ENCODE results near the gene IL36A. TPM values are rescaled to one million over a fixed set of nuclear protein-coding genes. Genes with fewer than 3 reads are reported as not detected.

IL36A gene
- total RNA-seq, 6 donors from 2014 or later: not detected

GRCh38 chr2:113010088-113010487 lies 4.8 kb downstream of the IL36A start:
- H3K9me3 ChIP-seq: no peaks in the 10 kb centered on the region

GRCh38 chr2:113011108-113011507 lies 5.8 kb downstream of the IL36A start:
- Histone ChIP-seq H3K9me3 (no peaks in the 10 kb centered on the region), H3K4me3 (no peak overlapping the region), H3K27ac (no peak overlapping the region), H3K27me3 (no peaks in the 10 kb centered on the region), H3K36me3 (no peaks in the 10 kb centered on the region), H3K4me1 (no peaks in the 10 kb centered on the region)
- no peak for TF ChIP-seq POLR2AphosphoS5 (IDR thresholded peaks at IDR 0.05)
- no peak for TF ChIP-seq POLR2A (IDR thresholded peaks at IDR 0.05)
- no peak for TF ChIP-seq EP300 (IDR thresholded peaks at IDR 0.05)
- TF ChIP-seq CTCF (IDR thresholded peaks at IDR 0.05): no peak
- WGBS, 2 donors: 97 to 100% methylated on average over 1 of the region's 1 CpG
- ATAC-seq (ENCODE audit: low FRiP score in 2 of 2) (no peak), DNase-seq (no peak)

More at GRCh38 chr2:113010088-113010487, 4.8 kb downstream of the IL36A start:
- H3K4me3 ChIP-seq: no peak overlapping the region
- no peak overlapping the region for H3K27ac ChIP-seq
- H3K36me3 ChIP-seq: no peaks in the 10 kb centered on the region
- no peak for TF ChIP-seq POLR2A (IDR thresholded peaks at IDR 0.05)
- TF ChIP-seq EP300 (IDR thresholded peaks at IDR 0.05): no peak
- no peak for TF ChIP-seq POLR2AphosphoS5 (IDR thresholded peaks at IDR 0.05)
- no peak for TF ChIP-seq CTCF (IDR thresholded peaks at IDR 0.05)
- no peaks in the 10 kb centered on the region for H3K27me3 ChIP-seq
- no peak for DNase-seq
- WGBS, 2 donors: 38 to 56% methylated on average over 2 of the region's 2 CpGs
- no peak for ATAC-seq (ENCODE audit: low FRiP score in 2 of 2)
- no peaks in the 10 kb centered on the region for H3K4me1 ChIP-seq

GRCh38 chr2:113012436-113013335 lies 7.4 kb downstream of the IL36A start:
- TF ChIP-seq POLR2A (IDR thresholded peaks at IDR 0.05): no peak
- no peak for DNase-seq

GRCh38 chr2:113013336-113013661 lies 8.0 kb downstream of the IL36A start:
- TF ChIP-seq CTCF (IDR thresholded peaks at IDR 0.05) (no peak), EP300 (IDR thresholded peaks at IDR 0.05) (no peak), POLR2AphosphoS5 (IDR thresholded peaks at IDR 0.05) (no peak), POLR2A (IDR thresholded peaks at IDR 0.05) (no peak)
- DNase-seq: no peak
- Histone ChIP-seq H3K36me3 (no peaks in the 10 kb centered on the region), H3K4me3 (no peak overlapping the region), H3K27me3 (no peaks in the 10 kb centered on the region), H3K27ac (no peak overlapping the region), H3K4me1 (no peaks in the 10 kb centered on the region), H3K9me3 (no peaks in the 10 kb centered on the region)
- no peak for ATAC-seq (ENCODE audit: low FRiP score in 2 of 2)
- WGBS, 2 donors: 87 to 89% methylated on average over 3 of the region's 3 CpGs

More at GRCh38 chr2:113012436-113013335, 7.4 kb downstream of the IL36A start:
- Histone ChIP-seq H3K9me3 (no peaks in the 10 kb centered on the region), H3K4me1 (no peaks in the 10 kb centered on the region), H3K36me3 (no peaks in the 10 kb centered on the region), H3K27me3 (no peaks in the 10 kb centered on the region), H3K4me3 (no peak overlapping the region), H3K27ac (no peak overlapping the region)
- WGBS, 2 donors: 77 to 81% methylated on average over 8 of the region's 8 CpGs
- no peak for ATAC-seq (ENCODE audit: low FRiP score in 2 of 2)

- DNase-seq (no peak), ATAC-seq (ENCODE audit: low FRiP score in 2 of 2) (no peak)
- no peaks in the 10 kb centered on the region for H3K4me1 ChIP-seq
- TF ChIP-seq CTCF (IDR thresholded peaks at IDR 0.05) (no peak), POLR2AphosphoS5 (IDR thresholded peaks at IDR 0.05) (no peak), EP300 (IDR thresholded peaks at IDR 0.05) (no peak), POLR2A (IDR thresholded peaks at IDR 0.05) (no peak)
- no peak overlapping the region for H3K4me3 ChIP-seq
- no peaks in the 10 kb centered on the region for H3K36me3 ChIP-seq
- H3K9me3 ChIP-seq: no peaks in the 10 kb centered on the region
- 91 to 96% methylated on average over 2 of the region's 2 CpGs for WGBS, 2 donors
- no peaks in the 10 kb centered on the region for H3K27me3 ChIP-seq
- no peak overlapping the region for H3K27ac ChIP-seq
Observed at GRCh38 chr2:113014067-113014466, 8.8 kb downstream of the IL36A start.

Data from upper lobe of left lung (tissue), 6 donors.